ENCODE data around the gene MCTP2.

GRCh38 chr15:94416820-94417219 is 185.5 kb downstream of the MCTP2 start:
- TF ChIP-seq POLR2AphosphoS5 (IDR thresholded peaks at IDR 0.05; ENCODE audit: low read depth, low read length) = no peak
- TF ChIP-seq POLR2A (IDR thresholded peaks at IDR 0.05; ENCODE audit: low read depth, low read length) = no peak
- TF ChIP-seq TAF1 (IDR thresholded peaks at IDR 0.05; ENCODE audit: borderline replicate concordance, low read depth, low read length) = no peak

Measured in GM12892 (cell line).